Mucosa of stomach (tissue), 1 donor: ENCODE data around the gene XIRP1.

Source experiments
- H3K27me3 ChIP-seq: one replicate; pipeline ENCODE4 v1.7.0; 2013; ENCODE audit warnings: mild to moderate bottlenecking, low read length; ENCODE audit not compliant: control insufficient read depth, insufficient read depth
- H3K36me3 ChIP-seq: one replicate; pipeline ENCODE4 v1.7.0; 2013; ENCODE audit warnings: low read length; ENCODE audit not compliant: control insufficient read depth, insufficient read depth
- H3K4me1 ChIP-seq: one replicate; pipeline ENCODE4 v1.7.0; 2013; ENCODE audit warnings: mild to moderate bottlenecking, low read length; ENCODE audit not compliant: control insufficient read depth, insufficient read depth
- H3K4me3 ChIP-seq: one replicate; pipeline ENCODE4 v1.7.0; 2013; ENCODE audit warnings: low read length
- H3K9ac ChIP-seq: one replicate; pipeline ENCODE4 v1.7.0; 2013; ENCODE audit warnings: mild to moderate bottlenecking, low read length, moderate library complexity
- H3K9me3 ChIP-seq: one replicate; pipeline ENCODE4 v1.7.0; 2013; ENCODE audit warnings: mild to moderate bottlenecking, low read length, moderate library complexity; ENCODE audit not compliant: control insufficient read depth
- donor health status: Pancreatic carcinoma.

Gene XIRP1

GRCh38 chr3:39133822-39134221 lies 58.6 kb downstream of the XIRP1 start:
- H3K4me1 ChIP-seq, result peaks cover 22% of the 10 kb centered on the region
- H3K9ac ChIP-seq, result no peak overlapping the region
- no peaks in the 10 kb centered on the region for H3K9me3 ChIP-seq
- H3K36me3 ChIP-seq, result no peaks in the 10 kb centered on the region
- no peaks in the 10 kb centered on the region for H3K27me3 ChIP-seq
- no peak overlapping the region for H3K4me3 ChIP-seq
